A673 (cell line): Measurements from ENCODE around the gene DOCK4. TPM values are rescaled to one million over a fixed set of nuclear protein-coding genes. Genes with fewer than 3 reads are reported as not detected.
A peak's percentile ranks its signal among the peaks of the same experiment; 100 is the strongest.

Experiments
- BruUV-seq: library from RNA; stranded (reverse); fragments of 400-500 nt; replicated peaks from 2 replicates; lab custom pipeline; 2021; lab: Mats Ljungman, UMichigan
- CTCF ChIA-PET: fragments of 300-600 bp; sonication (Branson Sonifier 250); formaldehyde crosslinking; loops from one replicate; lab custom pipeline; 2022; ENCODE audit warnings: antibody characterized with exemption; lab: Charles Lee
- POLR2A ChIA-PET: fragments of 300-600 bp; sonication (Branson Sonifier 250); formaldehyde crosslinking; loops from one replicate; lab custom pipeline; 2022; ENCODE audit warnings: antibody characterized with exemption; ENCODE audit not compliant: low non-redundant PET; lab: Charles Lee
- DNase-seq: peaks from one replicate; pipeline ENCODE4 v3.0.0-alpha.2; 2015; ENCODE audit warnings: low spot score
- H3K27ac ChIP-seq: fragments of 200-600 bp; sonication (generic); 2 replicates; pipeline ENCODE4 v1.5.1; 2016; ENCODE audit warnings: mixed run types, low read depth, mild to moderate bottlenecking, mixed read lengths, antibody characterized with exemption, low read length; ENCODE audit not compliant: poor library complexity, severe bottlenecking
- H3K27me3 ChIP-seq: fragments of 200-600 bp; sonication (generic); replicated peaks from 2 replicates; pipeline ENCODE4 v1.6.1; 2017; ENCODE audit warnings: mixed run types, low read depth, mild to moderate bottlenecking, mixed read lengths, antibody characterized with exemption, low read length; ENCODE audit not compliant: insufficient read depth, poor library complexity
- H3K36me3 ChIP-seq: fragments of 200-600 bp; sonication (generic); 2 replicates; pipeline ENCODE4 v1.6.1; 2016; ENCODE audit warnings: mixed run types, mild to moderate bottlenecking, mixed read lengths, antibody characterized with exemption, low read length; ENCODE audit not compliant: insufficient read depth, poor library complexity, severe bottlenecking
- H3K4me1 ChIP-seq: fragments of 200-600 bp; sonication (generic); 2 replicates; pipeline ENCODE4 v1.6.1; 2017; ENCODE audit warnings: mixed run types, mild to moderate bottlenecking, mixed read lengths, antibody characterized with exemption, low read length; ENCODE audit not compliant: insufficient read depth, poor library complexity, severe bottlenecking
- H3K4me3 ChIP-seq: fragments of 200-600 bp; sonication (generic); 2 replicates; pipeline ENCODE4 v1.5.1; 2016; ENCODE audit warnings: low read depth, mixed run types, mild to moderate bottlenecking, mixed read lengths, low read length; ENCODE audit not compliant: poor library complexity, severe bottlenecking
- H3K9me3 ChIP-seq: fragments of 200-600 bp; sonication (generic); 2 replicates; pipeline ENCODE4 v1.6.1; 2016; ENCODE audit warnings: mixed run types, low read depth, mild to moderate bottlenecking, mixed read lengths, antibody characterized with exemption, low read length; ENCODE audit not compliant: poor library complexity, severe bottlenecking
- EZH2 ChIP-seq: fragments of 200-600 bp; sonication (generic); IDR thresholded peaks from 2 replicates; pipeline ENCODE4 v1.6.1; 2017; ENCODE audit warnings: borderline replicate concordance, low read depth, mild to moderate bottlenecking, mixed read lengths, antibody characterized with exemption, low read length; ENCODE audit not compliant: poor library complexity, severe bottlenecking
- intact Hi-C: fragments of 100-400 bp; cut with micrococcal nuclease; formaldehyde crosslinking; loops from one replicate; pipeline ENCODE4 v1.10.0; 2022; ENCODE audit not compliant: unreplicated experiment
- total RNA-seq: library from RNA; stranded (reverse); gene quantifications from 2 replicates; pipeline ENCODE4 v1.2.3, GENCODE V29; 2021
- TF ChIP-seq, protein P1 (sequence below): fragments of 300-800, 200-600 bp; sonication (generic); conservative IDR thresholded peaks from 2 replicates; pipeline ENCODE4 v1.5.1; 2017; ENCODE audit warnings: low read depth, mild to moderate bottlenecking, antibody characterized with exemption, low read length, moderate library complexity, mixed read lengths

The DOCK4 gene
- total RNA-seq, 1 experiment from 2014 or later, result 28.5 TPM

DNA sequence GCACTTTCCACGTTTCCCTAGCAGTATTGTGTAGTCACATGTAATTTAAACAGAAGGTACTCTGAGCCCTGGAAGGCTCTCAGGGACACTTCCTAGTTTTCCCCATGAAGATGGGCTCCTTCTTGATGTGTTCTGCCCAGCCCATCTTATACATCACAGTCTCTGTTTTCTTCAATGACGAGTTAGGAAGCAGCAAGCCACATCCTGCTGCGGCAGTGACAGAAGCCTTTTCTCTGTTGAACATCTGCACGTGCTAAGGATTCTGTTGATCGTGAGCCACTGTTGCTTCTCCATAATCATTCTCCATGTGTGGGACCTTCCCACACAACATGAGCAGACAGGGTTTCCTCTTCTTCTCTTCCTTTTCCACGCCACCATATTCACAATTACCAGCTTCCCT is 346.0 kb downstream of the DOCK4 start:
- intact Hi-C loops, result no loop called here
- Histone ChIP-seq H3K36me3 (no peaks in the 10 kb centered on the region), H3K9me3 (no peaks in the 10 kb centered on the region), H3K4me1 (no peaks in the 10 kb centered on the region), H3K27me3 (no peaks in the 10 kb centered on the region), H3K4me3 (no peak overlapping the region), H3K27ac (no peak overlapping the region)
- ChIA-PET CTCF (no interaction called here), POLR2A (no interaction called here)
- TF ChIP-seq, protein P1, sequence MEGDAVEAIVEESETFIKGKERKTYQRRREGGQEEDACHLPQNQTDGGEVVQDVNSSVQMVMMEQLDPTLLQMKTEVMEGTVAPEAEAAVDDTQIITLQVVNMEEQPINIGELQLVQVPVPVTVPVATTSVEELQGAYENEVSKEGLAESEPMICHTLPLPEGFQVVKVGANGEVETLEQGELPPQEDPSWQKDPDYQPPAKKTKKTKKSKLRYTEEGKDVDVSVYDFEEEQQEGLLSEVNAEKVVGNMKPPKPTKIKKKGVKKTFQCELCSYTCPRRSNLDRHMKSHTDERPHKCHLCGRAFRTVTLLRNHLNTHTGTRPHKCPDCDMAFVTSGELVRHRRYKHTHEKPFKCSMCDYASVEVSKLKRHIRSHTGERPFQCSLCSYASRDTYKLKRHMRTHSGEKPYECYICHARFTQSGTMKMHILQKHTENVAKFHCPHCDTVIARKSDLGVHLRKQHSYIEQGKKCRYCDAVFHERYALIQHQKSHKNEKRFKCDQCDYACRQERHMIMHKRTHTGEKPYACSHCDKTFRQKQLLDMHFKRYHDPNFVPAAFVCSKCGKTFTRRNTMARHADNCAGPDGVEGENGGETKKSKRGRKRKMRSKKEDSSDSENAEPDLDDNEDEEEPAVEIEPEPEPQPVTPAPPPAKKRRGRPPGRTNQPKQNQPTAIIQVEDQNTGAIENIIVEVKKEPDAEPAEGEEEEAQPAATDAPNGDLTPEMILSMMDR, result no peak
- no peak for TF ChIP-seq EZH2
- BruUV-seq, result no TSS peak
- no peak for DNase-seq

DNA sequence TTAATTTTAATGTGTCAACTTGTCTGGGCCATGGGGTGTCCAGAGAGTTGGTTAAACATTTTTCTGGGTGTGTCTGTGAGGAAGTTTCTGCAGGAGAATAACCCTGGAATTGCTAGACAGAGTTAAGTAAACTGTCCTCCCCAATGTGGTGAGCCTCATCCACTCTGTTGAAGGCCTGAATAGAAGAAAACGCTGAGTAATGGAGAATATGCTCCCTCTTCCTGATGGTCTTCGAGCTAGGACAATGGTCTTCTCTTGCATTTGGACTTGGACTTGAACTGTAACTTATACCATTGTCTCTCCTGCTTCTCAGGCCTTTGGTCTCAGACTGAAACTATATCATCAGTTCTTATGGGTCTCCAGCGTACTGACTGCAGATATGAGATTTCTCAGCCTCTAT is 347.9 kb downstream of the DOCK4 start:
- intact Hi-C loops, result loop anchor here (5.0 to 10.0 kb wide), 2 partner anchors 554 to 636 kb away; no protein-coding TSS in a partner anchor
- Histone ChIP-seq H3K27me3 (no peaks in the 10 kb centered on the region), H3K4me3 (no peak overlapping the region), H3K4me1 (peaks cover 2% of the 10 kb centered on the region), H3K36me3 (no peaks in the 10 kb centered on the region), H3K9me3 (no peaks in the 10 kb centered on the region), H3K27ac (no peak overlapping the region)
- TF ChIP-seq, protein P1, result no peak
- no peak for TF ChIP-seq EZH2
- no TSS peak for BruUV-seq
- CTCF ChIA-PET, result no interaction called here
- no peak for DNase-seq
- POLR2A ChIA-PET, result no interaction called here

DNA sequence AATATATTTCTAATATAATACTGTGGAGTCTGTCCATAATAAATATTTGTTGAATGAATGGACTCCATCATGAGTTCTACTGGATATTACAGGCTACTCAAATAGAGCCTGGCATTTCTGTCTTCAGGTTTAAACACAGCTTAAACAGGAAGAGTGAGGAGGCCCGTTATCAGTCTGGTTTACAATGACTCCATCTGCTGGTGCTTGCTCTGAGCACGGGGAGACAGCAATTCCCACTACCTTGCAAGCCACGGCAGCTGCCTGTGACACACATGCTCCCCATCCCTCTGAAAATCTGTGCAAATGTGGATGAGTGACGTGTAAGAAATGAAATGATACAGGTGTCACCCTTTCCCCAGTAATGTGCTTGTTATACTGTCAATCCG is 350.4 kb downstream of the DOCK4 start:
- DNase-seq, result peak; percentile 35
- BruUV-seq, result no TSS peak

More for the DNA sequence above, 350.4 kb downstream of the DOCK4 start:
- Histone ChIP-seq H3K27ac (no peak overlapping the region), H3K9me3 (no peaks in the 10 kb centered on the region), H3K36me3 (no peaks in the 10 kb centered on the region), H3K4me1 (peaks cover 2% of the 10 kb centered on the region), H3K27me3 (no peaks in the 10 kb centered on the region), H3K4me3 (no peak overlapping the region)
- intact Hi-C loops, result loop anchor here (5.0 to 10.0 kb wide), 2 partner anchors 556 to 639 kb away; no protein-coding TSS in a partner anchor
- ChIA-PET CTCF (interaction anchor here (0.6 to 4.4 kb wide), 10 partner anchors 12 to 115 kb away, joined by 3 to 62 read pairs (median 6); no protein-coding TSS in a partner anchor), POLR2A (no interaction called here)
- TF ChIP-seq EZH2, result no peak
- TF ChIP-seq, protein P1, result 0 out of 2 replicates have a peak, but pooled peaks have one; percentile 11
